Nephron (organoid): Measurements from ENCODE around the gene SERGEF.
A peak's percentile ranks its signal among the peaks of the same experiment; 100 is the strongest.

Source experiments
- H3K27ac Mint-ChIP-seq, 3 experiments: 2 replicates each; pipeline ENCODE4 v1.8.0; 2020; ENCODE audit warnings: mixed read lengths in 3 of 3, mild to moderate bottlenecking in 2 of 3, moderate library complexity in 1 of 3
- H3K27me3 Mint-ChIP-seq: 2 replicates; pipeline ENCODE4 v1.8.0; 2021; ENCODE audit warnings: low read depth, mild to moderate bottlenecking, moderate library complexity, mixed read lengths
- H3K36me3 Mint-ChIP-seq: 2 replicates; pipeline ENCODE4 v1.8.0; 2020; ENCODE audit warnings: low read depth, mixed read lengths
- H3K4me1 Mint-ChIP-seq: 2 replicates; pipeline ENCODE4 v1.8.0; 2020; ENCODE audit warnings: mixed read lengths
- H3K4me3 Mint-ChIP-seq, 3 experiments: 2 replicates each; pipeline ENCODE4 v1.8.0; 2020; ENCODE audit warnings: mild to moderate bottlenecking in 3 of 3, mixed read lengths in 3 of 3, moderate library complexity in 2 of 3
- H3K9me3 Mint-ChIP-seq: 2 replicates; pipeline ENCODE4 v1.8.0; 2020; ENCODE audit warnings: mixed read lengths
- CTCF ChIP-seq, 3 experiments: fragments of 200-600 bp; sonication (generic); IDR thresholded peaks; one replicate each; pipeline ENCODE4 v1.5.0; 2021; ENCODE audit warnings: antibody characterized with exemption in 3 of 3; ENCODE audit not compliant: unreplicated experiment in 3 of 3

Gene SERGEF

GRCh38 chr11:17986007-17986710, 26.7 kb downstream of the SERGEF start:
- Mint-ChIP-seq H3K4me1 (peaks cover 4% of the 10 kb centered on the region), H3K27me3 (no peaks in the 10 kb centered on the region), H3K9me3 (no peaks in the 10 kb centered on the region), H3K36me3 (peaks cover 10% of the 10 kb centered on the region), H3K27ac (no peak overlapping the region), H3K4me3 (no peak overlapping the region)
- no peak for TF ChIP-seq CTCF (IDR thresholded peaks at IDR 0.05; ENCODE audit: unreplicated experiment in 3 of 3)

- TF ChIP-seq CTCF (IDR thresholded peaks at IDR 0.05; ENCODE audit: unreplicated experiment in 3 of 3) = no peak
- Mint-ChIP-seq H3K27me3 (no peaks in the 10 kb centered on the region), H3K36me3 (peaks cover 10% of the 10 kb centered on the region), H3K9me3 (no peaks in the 10 kb centered on the region), H3K27ac (no peak overlapping the region), H3K4me3 (no peak overlapping the region), H3K4me1 (peaks cover 4% of the 10 kb centered on the region)
These were observed 27.3 kb downstream of the SERGEF start for GRCh38 chr11:17985517-17985916.

GRCh38 chr11:17983569-17983968, 29.3 kb downstream of the SERGEF start:
- H3K4me3 Mint-ChIP-seq = no peak overlapping the region
- H3K9me3 Mint-ChIP-seq = no peaks in the 10 kb centered on the region
- TF ChIP-seq CTCF (IDR thresholded peaks at IDR 0.05; ENCODE audit: unreplicated experiment in 3 of 3) = no peak
- peaks cover 10% of the 10 kb centered on the region for H3K36me3 Mint-ChIP-seq
- peaks cover 4% of the 10 kb centered on the region for H3K4me1 Mint-ChIP-seq
- H3K27ac Mint-ChIP-seq = no peak overlapping the region
- H3K27me3 Mint-ChIP-seq = no peaks in the 10 kb centered on the region

GRCh38 chr11:17979770-17980371, 33.0 kb downstream of the SERGEF start:
- Mint-ChIP-seq H3K4me3 (no peak overlapping the region), H3K27me3 (no peaks in the 10 kb centered on the region), H3K27ac (no peak overlapping the region), H3K4me1 (no peaks in the 10 kb centered on the region), H3K36me3 (peaks cover 5% of the 10 kb centered on the region), H3K9me3 (no peaks in the 10 kb centered on the region)
- peak; percentile 90 to 95 (median 92) for TF ChIP-seq CTCF (IDR thresholded peaks at IDR 0.05; ENCODE audit: unreplicated experiment in 3 of 3)

GRCh38 chr11:17978553-17979287, 34.1 kb downstream of the SERGEF start:
- no peak overlapping the region for H3K27ac Mint-ChIP-seq
- H3K36me3 Mint-ChIP-seq = peaks cover under 1% of the 10 kb centered on the region
- H3K9me3 Mint-ChIP-seq = no peaks in the 10 kb centered on the region
- no peaks in the 10 kb centered on the region for H3K4me1 Mint-ChIP-seq
- TF ChIP-seq CTCF (IDR thresholded peaks at IDR 0.05; ENCODE audit: unreplicated experiment in 3 of 3) = peak; percentile 61 to 70 (median 69)
- H3K4me3 Mint-ChIP-seq = no peak overlapping the region
- peaks cover 3% of the 10 kb centered on the region for H3K27me3 Mint-ChIP-seq
